GM19468 (cell line): ENCODE results near the gene METTL6.
"Not testable (repeated sequence)": the region's sequence is repeated elsewhere in the genome, so short reads cannot be mapped to it uniquely, and the experiment has no call there.

Source experiments
- ATAC-seq: cut with Tn5 transposase; IDR thresholded peaks from one replicate; pipeline ENCODE4 v1.9.1; 2021; ENCODE audit warnings: mild to moderate bottlenecking, moderate library complexity, moderate number of reproducible peaks; ENCODE audit not compliant: unreplicated experiment; ENCODE audit errors: extremely low read depth

The METTL6 gene

DNA sequence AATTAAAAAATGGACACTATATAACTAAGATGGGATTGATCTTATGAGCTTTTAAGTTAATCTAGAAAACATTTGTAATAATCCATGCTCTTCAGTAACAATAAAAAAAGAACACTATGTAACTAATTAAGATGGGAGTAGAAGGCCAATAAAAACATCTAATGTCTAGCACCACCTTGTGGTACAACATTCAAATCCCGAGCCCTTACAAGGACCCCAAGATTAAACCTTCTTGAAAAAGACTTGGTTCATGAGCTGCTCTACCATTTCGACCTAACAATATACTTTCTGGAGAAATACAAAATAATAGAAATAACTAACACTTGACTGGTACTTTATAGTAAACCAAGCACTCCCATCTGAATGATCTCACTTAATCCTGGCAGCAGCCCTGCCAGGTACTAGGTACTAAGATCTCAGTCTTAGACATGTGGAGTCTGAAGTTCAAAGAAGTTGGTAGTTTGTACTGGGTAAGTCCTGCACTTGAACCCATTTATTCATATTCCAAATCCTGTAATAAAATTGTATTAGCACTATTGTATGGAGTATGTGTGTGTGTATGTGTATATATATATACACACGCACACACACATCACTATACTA, 21.8 kb downstream of the METTL6 start:
- ATAC-seq = no peak

GRCh38 chr3:15404767-15405166, 22.6 kb downstream of the METTL6 start:
- no peak for ATAC-seq

- ATAC-seq = no peak
Measured at GRCh38 chr3:15403965-15404364, 23.4 kb downstream of the METTL6 start.

- ATAC-seq = no peak
Measured at GRCh38 chr3:15403495-15403894, 23.8 kb downstream of the METTL6 start.

- no peak for ATAC-seq
Measured at GRCh38 chr3:15401936-15402335, 25.4 kb downstream of the METTL6 start.

GRCh38 chr3:15399970-15400369, 27.4 kb downstream of the METTL6 start:
- ATAC-seq = no peak

DNA sequence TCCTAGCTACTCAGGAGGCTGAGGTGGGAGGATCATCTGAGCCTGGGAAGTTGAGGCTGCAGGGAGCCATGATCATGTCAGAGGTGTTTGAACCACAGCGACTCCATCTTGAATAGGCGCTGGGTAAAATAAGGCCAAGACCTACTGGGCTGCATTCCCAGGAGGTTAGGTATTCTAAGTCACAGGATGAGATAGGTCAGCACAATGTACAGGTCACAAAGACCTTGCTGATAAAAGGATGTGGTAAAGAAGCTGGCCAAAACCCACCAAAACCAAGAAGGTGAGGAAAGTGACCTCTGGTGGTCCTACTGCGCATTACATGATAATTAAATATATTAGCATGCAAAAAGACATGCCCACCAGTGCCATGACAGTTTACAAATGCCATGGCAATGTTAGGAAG, 28.6 kb downstream of the METTL6 start:
- ATAC-seq = not testable (repeated sequence)

DNA sequence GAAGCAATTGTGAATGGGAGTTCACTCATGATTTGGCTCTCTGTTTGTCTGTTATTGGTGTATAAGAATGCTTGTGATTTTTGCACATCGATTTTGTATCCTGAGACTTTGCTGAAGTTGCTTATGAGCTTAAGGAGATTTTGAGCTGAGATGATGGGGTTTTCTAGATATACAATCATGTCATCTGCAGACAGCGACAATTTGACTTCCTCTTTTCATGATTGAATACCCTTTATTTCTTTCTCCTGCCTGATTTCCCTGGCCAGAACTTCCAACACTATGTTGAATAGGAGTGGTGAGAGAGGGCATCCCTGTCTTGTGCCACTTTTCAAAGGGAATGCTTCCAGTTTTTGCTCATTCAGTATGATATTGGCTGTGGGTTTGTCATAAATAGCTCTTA, 34.1 kb downstream of the METTL6 start:
- ATAC-seq = not testable (repeated sequence)

GRCh38 chr3:15391007-15391406, 36.3 kb downstream of the METTL6 start:
- ATAC-seq = no peak

DNA sequence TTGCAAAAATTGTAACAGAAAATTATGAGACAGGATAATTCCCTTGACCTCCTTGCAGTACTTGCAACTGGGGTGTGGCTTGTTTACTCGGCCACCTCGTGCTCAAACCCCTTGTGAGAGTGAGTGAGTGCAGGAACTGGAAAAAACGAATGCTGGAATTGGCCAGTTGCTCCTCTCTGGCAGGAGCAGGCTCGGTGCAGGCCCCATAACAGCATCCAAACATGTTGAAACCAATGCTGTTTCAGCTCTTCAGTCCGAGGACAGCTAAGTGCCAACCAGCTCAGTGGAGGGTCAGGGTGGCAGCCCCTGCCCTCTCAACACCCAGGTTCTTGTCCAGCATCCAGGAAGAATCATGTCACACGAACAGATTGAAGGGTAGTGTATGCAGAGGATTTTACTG, 36.9 kb downstream of the METTL6 start:
- ATAC-seq = no peak

- ATAC-seq = not testable (repeated sequence)
Measured at GRCh38 chr3:15388335-15388734, 39.0 kb downstream of the METTL6 start.

- no peak for ATAC-seq
Measured at GRCh38 chr3:15387735-15388134, 39.6 kb downstream of the METTL6 start.

GRCh38 chr3:15387171-15387581, 40.2 kb downstream of the METTL6 start:
- ATAC-seq = no peak

DNA sequence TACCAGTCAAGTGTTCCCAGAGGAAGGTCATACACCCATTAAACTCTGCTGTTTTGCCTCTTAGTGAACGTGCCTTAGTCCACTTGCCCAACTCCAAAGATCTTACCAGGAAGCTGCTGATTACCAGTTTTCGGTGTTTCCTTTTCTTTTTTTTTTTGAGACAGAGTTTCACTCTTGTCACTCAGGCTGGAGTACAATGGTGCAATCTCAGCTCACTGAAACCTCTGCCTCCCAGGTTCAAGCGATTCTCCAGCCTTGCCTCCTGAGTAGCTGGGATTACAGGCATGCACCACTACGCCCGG, 40.7 kb downstream of the METTL6 start:
- not testable (repeated sequence) for ATAC-seq

GRCh38 chr3:15385901-15386653, 41.3 kb downstream of the METTL6 start:
- ATAC-seq = no peak

- not testable (repeated sequence) for ATAC-seq
Measured at GRCh38 chr3:15385238-15385695, 42.1 kb downstream of the METTL6 start.

DNA sequence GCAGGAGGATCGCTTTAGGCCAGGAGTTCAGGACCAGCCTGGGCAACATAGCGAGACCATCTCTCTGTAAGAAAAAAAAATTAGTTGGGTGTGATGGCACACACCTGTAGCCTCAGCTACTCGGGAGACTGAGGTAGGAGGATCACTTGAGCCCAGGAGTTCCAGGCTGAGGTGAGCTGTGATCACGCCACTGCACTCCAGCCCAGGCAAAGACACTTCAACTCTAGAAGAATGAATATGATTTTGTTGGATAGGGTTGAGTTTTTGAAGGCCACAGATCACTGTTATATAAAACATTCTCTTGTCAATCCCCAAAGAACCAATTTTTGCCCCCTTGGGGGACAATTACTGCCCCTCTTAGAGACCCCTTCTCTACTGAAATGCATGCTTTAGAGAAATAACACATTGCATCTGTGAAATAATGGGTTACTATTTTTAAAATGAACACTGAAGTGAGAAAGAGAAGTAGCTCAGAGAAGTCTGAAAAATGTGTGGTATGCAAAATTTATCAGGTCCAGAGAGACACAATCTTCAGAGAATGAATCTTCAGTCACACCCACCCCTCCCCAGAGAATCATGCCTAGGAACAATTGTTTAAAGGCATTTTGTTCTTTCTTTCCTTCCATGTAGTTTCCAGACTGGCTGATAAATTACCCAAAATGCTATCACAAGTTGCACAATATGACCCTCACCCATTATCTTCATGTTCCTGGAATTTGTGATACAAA, 42.7 kb downstream of the METTL6 start:
- ATAC-seq = no peak

DNA sequence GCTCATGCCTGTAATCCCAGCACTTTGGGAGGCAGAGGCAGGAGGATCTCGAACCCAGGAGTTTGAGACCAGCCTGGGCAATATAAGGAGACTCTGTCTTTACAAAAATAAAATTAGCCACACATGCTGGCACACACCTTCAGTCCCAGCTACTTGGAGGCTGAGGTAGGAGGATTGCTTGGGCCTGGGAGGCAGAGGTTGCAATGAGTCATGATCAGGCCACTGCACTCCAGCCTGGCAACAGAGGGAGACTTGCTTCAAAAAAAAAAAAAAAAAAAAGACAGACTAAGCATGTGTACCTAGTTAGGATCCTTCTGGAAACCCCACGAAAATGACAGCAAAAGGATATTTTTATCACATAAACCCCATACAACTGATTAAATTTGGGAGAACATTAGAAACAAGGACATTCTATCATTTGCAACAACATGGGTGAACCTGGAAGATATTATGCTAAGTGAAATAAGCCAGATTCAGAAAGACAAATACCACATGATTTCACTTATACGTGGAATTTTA, 44.9 kb downstream of the METTL6 start:
- ATAC-seq = no peak

DNA sequence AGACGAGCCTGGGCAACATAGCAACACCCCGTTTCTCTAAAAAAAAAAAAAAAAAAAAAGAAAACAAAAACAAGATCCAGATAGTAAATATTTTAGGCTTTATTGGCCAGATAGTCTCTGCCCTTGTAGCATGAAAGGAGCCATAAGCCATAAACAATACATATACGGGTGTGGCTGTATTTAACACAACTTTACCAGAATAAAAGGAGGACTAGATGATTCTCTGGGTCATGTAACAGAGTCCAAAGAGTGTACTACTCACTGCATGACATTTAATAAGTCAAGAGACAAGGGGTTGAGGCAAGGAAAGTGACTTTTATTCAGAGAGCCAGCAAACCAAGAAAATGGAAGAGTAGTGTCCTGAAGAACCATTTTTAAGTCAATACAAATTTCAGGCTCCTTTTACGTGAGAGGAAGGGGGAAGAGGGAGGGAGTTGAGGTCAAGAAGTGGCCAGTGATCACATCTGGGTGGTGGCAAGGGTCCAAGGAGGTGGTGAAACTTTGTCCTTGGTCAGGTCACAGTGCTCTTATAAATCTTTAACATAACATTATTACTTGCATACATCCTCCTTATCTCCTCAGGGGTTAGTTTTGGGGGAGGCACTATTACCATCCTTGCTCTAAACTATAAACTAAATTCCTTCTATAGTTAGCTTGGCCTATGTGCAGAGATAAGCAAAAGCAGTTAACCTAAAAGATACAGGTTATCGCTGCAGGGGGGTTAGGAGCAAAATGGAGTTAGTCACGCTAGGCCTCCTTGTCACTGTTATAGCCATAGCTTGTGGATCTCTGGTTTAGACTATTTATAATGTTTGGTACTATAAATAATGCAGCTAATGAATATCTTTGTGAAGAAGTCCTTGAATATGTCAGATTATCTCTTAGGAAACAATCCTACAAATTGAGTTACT, 46.1 kb downstream of the METTL6 start:
- ATAC-seq = no peak
